Epidermal melanocyte (primary cell): Measurements from ENCODE around the gene CEP152.

Experiments
- DNase-seq: peaks from one replicate; pipeline ENCODE4 v3.0.0; 2011; ENCODE audit warnings: low spot score; ENCODE audit not compliant: insufficient read length

The CEP152 gene

DNA sequence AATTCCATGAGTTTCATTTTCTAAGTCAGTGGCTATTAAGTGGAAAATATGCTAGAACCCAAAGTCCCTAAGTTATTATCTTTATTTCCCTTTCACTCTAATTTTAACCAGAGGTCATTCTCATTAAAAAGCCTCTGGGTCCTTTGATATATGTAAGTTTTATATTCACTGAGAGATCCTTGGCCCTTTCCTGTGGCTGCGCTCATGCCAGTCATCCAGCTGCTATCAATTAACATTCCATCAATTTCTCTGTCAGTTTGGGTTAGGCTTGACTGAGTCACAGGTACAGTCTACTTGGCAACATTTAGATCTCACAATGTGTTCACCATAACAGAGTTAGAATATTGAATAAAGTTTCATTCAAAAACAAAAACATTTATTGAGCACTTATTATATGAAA, 107.3 kb downstream of the CEP152 start:
- DNase-seq = no peak

DNA sequence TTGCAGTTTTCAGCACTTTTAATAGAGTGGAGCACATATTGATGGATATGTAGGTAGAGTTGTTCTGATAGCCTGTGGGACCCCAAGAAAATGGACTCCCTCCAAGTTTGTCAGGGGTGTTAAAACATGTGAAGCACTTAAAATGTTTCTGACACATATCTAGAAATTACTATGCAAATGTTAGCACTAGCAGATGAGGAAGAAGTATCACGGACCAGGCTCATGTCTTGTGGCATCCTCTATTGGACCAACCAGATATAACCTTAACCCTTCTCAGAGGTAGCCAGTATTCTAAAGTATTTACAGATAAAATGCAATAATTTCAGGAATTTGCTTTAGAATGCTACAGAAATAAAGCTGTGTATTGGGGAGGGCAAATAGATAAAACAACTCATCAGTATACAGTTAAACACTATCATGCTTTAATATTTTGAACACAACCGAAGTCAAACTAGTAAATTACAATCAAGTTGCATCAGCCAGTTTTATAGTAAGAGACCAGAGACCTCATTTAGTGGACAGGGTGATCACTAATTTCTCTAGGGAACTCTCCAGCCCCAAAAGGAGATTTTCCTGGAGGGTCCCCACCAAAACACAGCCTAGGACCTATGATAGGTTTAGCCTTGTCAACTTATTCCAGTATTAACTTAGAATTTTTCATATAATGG, 108.2 kb downstream of the CEP152 start:
- DNase-seq = no peak

DNA sequence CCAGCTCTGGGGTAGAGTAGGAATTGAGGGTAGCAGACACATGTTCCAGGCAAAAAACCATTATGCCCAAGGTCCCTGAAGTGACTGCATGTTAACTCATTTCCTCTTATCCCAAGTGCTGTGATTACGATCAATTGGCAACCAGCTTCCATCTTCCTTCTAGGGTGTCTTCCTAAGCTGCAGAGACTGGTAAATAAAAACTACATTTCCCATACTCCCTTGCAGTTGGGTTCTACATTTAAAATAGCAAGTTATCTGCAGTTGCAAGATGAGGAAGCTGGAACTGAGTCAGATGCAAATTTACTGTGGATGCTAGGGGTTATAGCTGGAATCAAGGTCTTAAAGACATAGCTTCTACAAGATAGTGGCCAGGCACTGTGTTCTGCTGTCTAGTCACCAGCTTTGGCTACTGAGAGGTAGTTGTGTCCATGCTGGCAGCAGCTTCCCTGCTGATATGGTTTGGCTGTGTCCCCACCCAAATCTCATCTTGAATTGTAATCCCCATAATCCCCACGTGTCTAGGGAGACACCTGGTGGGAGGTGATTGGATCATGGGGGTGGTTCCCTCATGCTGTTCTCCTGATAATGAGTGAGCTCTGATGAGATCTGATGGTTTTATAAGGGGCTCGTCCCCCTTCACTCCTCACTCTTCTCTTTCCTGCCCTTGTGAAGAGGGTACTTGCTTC, 114.1 kb downstream of the CEP152 start:
- DNase-seq = no peak

DNA sequence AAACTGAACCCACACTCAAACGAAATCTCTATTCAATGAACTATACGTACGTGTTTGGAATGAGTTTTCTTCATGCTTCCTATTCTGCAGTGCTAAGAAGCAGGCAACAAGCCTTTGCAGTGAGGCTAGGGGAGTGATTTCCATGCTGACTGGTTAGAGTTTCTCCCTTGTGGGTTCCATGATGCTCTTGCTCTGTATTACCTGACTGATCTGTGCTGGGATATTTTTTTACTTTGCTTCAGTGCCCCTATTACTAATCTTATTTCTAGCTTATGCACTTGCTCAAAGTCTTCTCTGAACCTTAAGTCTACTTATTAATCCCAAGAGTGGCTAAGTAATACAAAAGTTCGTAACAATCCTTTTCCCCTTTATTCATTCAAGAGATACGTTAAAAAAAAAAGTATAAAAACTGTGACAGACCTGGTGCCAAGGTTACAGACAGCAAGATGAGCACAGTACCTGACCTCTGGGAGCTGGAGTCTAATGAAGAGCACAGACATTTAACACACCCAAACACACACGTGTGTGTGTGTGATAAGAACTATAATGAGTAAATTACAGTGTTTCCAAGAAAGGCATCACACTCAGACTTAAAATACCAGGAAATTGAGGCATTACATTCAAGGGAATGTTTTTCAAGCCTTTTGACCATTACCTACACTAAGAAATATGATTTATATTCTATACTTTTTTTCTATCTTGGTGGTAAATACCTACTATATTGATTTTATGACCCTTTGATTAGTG, 114.9 kb downstream of the CEP152 start:
- DNase-seq = no peak

DNA sequence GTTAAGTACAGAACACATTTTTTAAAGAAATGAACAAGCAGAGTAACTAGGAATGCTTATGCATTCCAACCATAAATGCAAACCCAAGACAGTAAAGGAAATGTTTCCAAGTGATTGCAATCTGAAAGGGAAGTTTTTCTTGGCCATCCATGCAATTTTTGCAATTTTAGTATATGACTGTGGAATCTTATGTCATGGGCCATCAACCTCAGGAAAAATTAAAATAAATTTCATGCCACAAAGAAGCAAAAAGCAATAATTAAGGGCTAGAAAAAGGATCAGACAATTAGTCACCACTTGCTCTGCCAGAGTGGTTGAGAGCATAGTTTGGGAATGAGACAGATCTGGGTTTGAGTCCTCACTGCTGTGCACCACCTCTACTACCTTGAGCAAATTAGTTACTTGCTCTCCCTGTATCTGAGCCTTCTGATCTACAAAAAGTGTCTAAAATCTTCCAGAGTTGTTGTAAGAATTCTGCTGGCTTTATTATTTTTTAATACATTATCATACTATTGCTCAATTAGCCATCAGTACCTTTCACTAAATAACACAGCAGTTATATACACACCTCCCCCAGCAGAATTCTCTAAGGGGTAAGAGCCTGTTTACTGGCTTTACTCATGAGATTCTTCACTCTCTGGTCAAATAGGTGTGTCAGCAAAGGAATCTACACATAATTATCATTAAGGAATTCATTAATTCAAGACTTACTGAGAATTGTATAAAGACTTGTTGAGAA, 115.6 kb downstream of the CEP152 start:
- no peak for DNase-seq

DNA sequence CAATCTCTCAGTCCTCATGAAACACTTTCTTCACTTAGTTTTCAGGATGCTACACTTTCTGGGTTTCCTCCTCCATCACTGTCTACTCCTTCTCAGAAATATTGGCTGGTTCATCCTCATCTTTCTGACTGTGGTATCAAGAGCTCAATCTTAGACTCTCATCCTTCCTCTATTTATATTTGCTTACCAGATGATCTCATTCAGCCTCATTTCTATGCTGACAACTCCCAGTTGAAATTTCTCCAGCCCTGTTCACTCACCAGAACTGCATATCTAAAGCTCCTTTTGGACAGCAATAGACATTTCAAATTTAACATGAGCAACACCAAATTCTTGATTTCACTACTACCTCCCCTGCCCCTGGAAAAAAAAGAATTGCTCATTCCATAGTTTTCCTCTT, 117.4 kb downstream of the CEP152 start:
- no peak for DNase-seq

DNA sequence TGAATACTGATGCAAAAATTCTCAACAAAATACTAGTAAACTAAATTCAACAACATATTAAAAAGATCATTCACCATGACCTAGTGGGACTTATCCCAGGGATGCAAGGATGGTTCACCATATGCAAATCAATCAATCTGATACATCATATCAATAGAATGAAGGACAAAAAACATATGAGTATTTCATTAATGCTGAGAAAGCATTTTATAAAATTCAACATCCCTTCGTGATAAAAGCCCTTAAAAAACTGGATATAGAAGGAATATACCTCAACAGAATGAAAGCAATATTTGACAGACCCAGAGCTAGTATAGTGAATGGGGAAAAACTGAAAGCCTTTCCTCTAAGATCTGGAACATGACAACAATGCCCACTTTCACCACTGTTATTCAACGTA, 122.4 kb downstream of the CEP152 start:
- no peak for DNase-seq
